ENCODE data around the gene MICB. TPM values are rescaled to one million over a fixed set of nuclear protein-coding genes. Genes with fewer than 3 reads are reported as not detected.
A peak's percentile ranks its signal among the peaks of the same experiment; 100 is the strongest.
"Not testable (repeated sequence)": the region's sequence is repeated elsewhere in the genome, so short reads cannot be mapped to it uniquely, and the experiment has no call there.

The MICB gene
- 1 to 10 TPM in 5 of 10 donors, under 1 TPM in 5; 0.47 to 1.1 (median 0.99) TPM for polyA plus RNA-seq (ENCODE audit: insufficient read length in 10 of 10)
- long read RNA-seq, donor 1: 0 reads
- long read RNA-seq, donor 2: 0 reads
- long read RNA-seq, donor 3: 0 reads
- long read RNA-seq, donor 4: 0 reads
- long read RNA-seq, donor 5: 0 reads
- long read RNA-seq, donor 6: 0 reads
- long read RNA-seq, donor 7: 0 reads
- long read RNA-seq, donor 8: 0 reads
- long read RNA-seq, donor 9: 0 reads

DNA sequence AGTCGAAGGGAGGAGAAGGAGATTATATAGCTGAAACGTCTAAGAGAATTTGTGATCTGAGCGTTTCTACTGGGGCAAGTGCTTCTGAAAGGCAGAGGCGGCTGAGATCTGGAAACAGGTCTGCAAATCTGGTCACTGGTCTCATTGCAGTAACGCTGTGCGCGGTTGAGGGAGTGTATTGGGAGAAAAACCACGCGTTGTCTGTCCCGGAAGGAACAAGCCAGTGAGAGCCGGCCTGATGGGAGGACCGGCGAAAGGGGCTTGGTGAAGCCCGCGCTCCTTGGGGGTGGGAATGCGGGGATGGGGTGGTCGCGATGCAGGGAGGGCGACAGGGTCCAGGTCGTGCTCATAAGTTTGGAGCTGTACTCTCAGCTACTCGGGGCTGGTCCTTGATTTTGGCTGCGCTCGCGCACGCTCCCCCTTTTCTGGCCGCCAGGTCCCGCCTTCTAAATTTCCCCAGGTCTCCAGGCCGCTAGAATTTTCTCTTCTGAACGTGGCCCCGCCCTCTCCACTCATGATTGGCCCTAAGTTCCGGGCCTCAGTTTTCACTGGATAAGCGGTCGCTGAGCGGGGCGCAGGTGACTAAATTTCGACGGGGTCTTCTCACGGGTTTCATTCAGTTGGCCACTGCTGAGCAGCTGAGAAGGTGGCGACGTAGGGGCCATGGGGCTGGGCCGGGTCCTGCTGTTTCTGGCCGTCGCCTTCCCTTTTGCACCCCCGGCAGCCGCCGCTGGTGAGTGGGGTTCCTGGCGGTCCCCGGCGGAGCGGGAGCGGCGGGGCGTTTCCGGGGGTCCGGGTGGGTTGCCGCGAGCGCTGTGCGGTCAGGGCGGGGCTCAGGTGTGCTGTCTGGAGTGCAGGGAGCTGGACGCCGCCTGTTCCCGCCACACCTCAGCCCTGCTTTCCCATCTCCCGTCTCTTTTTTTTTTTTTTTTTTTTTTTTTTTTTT is at the start of gene MICB:
TSS of gene MICB (plus strand) at position 615 of the 946 bp plus-strand sequence. CDS start at position 664, 49 bp downstream.
- DNase-seq: peak; percentile 36 to 75 (median 52)

DNA sequence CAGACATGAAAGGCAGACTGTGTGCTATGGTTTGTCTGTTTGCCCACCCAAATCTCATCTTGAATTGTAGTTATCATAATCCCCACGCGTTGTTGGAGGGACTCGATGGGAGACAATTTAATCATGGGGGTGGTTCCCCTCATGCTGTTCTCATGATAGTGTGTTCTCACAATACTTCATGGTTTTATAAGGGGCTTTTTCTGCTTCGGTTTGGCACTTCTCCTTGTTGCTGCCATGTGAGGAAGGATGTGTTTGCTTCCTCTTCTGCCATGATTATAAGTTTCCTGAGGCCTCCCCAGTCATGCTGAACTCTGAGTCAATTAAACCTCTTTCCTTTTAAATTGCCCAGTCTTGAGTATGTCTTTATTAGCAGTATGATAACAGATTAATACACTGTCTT is 47.2 kb upstream of the MICB start:
- DNase-seq: no peak

DNA sequence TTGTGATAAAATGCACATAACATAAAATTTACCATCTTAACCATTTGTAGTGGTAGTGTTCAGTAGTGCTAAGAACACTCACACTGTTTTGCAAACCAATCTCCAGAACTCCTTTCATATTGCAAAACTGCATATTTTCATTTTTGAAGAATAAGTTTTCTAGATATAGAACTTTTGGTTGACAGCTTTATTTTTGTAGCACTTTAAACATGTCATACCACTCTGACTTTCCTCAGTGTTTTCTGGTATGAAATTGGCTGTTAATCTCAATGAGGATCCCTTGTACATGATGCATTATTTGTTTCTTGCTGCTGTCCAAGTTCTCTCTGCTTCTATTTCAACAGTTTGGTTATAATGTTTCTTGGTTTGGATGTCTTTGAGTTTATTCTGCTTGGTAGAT is 45.1 kb upstream of the MICB start:
- no peak for DNase-seq

DNA sequence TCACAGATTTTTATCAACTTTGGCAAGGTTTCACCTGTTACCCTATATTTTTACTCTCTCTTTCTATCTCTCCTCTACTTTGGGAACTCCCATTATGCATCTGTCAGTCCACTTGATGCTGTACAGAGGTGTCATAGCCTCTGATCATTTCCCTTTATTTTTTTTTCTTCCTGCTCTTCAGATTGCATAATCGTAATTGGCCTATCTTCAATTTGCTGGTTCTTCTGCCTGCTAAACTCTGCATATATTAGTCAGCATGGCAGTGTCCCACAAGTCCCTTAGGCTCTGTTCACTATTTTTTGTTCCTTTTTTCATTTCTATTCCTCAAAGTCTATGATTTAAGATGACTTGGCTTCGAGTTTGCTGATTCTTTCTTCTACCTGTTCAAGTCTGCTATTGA is 44.7 kb upstream of the MICB start:
- DNase-seq: no peak

DNA sequence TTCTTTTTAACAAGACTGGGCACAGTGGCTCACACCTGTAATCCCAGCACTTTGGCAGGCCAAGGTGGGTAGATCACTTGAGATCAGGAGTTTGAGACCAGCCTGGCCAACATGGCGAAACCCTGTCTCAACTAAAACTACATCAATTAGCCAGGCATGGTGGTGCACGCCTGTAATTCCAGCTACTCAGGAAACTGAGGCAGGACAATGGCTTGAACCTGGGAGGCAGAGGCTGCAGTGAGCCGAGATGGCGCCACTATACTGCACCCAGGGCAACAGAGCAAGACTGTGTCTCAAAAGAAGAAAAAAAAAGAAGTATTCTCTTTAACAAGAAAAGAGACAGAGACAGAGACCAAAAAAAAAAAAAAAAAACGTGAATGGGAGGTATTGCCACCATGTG is 38.1 kb upstream of the MICB start:
- DNase-seq: not testable (repeated sequence)

DNA sequence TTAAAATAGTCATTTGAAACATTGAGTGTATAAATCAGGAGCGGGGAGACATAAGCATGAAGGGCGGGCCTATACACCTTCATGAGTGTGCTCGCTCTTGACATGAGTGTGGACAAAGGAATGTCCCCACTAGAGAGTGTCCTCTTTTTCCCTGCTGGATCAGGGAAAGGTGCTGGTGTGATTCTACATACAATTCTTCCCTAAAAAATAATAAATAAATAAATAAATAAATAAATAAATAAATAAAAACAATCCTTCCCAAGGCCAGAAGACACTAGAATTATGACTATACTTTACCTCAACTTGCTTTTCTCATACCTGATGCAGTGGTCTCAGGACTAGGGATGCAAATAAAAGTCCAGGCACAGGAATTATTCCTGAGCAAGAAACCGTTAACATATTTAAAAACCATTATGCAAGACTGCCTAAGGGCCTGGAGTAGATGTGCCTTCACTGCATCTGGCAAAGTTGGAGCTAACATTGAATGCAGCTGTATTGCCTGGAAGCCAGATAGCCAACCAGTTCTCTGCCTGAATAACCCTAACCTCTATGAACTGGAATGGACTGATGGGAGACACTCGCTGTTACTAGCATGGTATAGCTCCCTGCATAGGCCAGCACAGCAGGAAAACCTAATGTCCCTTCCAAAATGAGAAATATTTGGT is 37.5 kb upstream of the MICB start:
- no peak for DNase-seq

DNA sequence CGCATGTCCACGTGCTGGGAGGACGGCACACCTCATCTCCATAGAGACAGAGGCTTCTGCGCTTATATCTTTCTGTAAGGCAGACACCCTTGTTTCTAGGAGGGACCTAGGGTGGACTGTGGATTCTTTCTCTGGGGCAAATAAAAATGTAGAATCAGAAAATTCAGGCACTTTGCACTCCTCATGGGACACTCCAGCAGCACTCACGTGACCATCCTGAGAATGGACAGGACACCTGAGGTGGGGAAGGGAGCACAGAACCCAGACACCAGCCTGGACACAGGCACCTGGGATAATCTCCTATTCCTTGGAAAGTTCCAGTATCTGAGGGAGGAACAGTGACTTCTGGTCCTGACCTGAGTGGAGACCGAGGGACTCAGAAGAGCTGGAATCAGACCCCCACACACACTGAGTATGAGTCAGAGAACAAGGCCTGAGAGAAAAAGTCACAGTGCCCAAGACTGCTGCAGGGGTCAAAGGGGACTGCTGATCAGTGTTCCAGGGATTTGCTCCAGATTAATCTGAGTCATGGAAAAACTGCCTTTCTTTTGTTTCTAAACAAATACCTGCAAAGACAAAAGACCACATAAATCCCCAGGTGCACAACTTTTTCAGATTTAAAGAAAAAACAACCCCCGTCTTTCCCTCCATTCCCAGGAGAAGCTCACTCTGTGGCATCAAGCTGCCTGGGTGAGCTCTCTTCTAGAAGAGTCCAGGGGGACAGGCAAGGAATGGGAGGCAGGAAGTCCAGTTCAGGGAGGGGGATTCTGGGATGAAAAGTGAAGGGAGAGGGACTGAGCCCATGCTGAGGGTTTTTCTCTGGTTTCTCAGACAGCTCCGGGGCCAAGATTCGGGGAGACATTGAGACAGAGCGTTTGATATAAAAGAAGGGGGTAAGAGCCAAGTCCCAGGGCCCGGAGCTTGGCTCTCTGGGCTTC is 35.6 kb upstream of the MICB start:
- DNase-seq: no peak

DNA sequence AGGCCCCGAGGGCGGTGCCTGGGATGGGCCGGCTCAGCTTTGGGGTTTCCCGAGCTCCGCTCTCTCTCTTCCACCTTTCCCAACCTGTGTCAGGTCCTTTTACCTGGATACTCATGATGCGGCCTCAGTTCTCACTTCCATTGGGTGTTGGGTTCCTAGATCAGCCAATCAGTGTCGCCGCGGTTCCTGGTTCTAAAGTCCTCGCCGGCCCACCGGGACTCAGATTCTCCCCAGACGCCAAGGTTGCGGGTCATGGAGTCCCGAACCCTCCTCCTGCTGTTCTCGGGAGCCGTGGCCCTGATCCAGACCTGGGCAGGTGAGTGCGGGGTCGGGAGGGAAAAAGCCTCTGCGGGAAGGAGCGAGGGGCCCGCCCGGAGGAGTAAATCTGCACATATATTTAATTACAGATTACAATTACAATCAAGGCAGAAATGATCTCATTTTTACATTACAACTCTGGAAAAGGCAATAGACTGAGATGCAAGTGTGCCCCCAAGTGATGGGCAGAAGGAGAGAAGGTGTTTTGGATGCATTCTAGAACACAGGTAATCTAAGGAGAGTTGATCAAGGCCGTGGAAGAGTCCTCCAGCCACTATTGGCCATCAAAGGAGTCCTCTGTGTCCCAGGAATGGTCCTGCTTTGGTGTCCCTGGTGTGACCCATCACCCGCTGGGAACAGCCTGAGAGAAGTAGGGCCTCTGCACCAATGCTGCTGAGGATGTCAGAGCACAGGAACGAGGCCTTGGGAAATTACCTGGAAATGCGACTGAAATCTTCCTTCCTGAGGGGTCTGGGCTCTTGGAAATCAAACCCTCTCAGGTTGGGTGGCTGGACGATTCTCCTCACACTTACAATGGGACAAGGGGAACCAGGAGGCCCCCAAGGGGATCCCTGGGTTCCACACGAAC is 34.7 kb upstream of the MICB start:
- peak; percentile 24 to 68 (median 56) for DNase-seq

DNA sequence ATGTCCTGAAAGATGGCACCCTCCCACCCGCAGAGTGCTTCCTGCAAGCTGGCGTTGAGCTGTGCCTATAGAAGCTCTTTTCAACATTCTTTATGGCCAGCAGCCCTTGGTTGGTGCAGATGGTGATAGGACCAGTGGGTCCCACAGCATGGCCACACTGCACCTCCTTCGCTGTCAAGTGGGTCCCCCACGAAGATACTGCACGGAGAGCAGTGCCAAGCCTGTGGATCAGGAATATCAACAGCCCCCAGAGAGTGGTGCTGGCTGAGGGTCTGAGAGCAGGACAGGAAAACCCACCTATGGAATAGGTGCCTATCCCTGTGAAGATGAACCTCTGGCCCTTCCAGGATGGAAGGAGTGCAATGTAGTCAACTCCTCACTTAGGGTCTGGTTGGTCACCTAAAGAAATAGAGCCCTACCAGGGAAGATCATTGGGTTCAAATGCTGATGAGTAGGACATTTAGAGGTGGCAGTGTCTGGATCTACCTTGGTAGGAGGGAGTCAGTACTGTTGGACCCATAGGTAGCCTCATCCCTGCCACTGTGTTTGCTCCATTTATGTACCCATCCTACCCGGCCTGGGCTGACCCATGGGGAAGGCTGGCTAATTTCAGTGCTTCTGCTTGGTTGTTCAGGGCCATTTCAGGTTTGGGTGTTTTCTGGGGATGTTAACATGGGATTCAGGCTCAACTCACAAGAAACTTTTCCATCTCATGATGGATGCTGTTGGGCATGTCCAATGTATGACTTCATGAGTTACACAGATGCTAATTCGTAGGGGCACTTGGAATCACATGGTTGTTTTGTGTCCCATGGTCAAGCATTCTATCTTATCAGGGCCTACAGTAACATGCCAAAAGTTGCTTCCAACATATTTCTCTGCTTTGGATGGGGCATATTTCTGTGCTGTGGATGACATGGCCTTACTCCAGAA is 33.4 kb upstream of the MICB start:
- DNase-seq: no peak

DNA sequence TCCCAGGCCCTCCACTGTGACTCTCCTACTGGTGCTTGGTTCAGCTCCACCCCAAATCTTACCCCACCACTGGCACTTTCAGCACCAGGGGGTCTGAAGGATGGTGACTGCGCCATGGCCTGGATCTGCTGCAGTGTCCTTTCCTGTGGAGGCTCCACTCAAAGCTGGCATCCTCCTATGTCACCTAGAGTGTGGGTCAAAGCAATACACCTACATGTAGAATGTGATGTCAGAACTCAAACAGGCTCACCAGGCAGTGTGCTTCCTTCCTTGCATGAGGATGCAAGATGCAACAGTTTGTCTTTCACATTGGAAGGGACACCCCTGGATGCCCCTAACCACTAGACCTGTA is 32.8 kb upstream of the MICB start:
- no peak for DNase-seq

DNA sequence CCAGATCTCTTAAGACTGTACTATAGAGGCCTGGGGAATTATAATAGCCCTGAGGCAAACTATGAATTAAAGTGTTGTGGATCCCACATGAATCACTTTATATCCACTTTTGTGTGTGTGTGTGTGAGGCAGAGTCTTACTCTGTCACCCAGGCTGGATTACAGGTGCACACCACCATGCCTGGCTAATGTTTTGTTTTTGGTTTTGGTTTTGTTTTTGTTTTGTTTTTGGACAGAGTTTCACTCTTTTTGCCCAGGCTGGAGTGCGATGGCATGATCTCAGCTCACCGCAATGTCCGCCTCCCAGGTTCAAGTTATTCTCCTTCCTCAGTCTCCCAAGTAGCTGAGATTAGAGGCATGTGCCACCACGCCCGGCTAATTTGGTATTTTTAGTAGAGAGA is 32.2 kb upstream of the MICB start:
- DNase-seq: no peak

DNA sequence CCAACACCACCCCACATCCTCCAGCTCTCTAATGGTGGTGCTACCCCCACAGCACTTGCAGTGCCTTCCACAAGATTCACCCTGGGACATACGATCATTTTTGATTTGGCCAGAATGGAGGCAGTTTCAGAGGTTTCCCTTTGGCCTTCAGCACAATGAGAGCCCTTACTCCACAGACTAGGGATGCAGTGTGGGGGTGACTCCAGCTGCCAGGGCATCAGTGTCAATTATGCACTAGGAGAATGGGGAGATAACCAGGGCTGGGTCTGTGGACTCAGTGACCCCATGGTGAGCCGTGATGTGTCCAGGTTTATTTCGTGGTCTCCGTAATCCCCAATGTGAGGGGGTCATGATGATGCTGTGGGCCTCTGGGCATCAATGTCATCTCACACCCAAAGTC is 31.5 kb upstream of the MICB start:
- no peak for DNase-seq

DNA sequence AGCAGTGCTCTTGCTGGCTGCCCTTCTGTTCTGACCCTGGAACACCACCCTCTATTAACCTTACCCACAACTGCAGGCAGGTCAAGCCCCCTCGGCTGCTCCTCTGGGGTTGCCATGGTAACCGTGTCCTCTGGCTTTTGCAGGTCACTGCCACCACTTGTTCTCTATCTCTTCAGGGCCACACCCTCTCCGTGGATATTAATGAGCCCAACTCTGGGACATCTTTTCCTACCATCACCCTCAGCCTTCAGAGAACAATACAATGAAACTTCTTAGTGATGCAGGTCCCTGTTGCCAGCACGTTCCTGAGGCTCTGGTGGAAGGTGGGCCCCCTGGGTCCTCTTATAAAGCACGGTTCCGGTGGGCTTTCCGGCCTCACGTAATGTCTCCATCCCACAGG is 30.8 kb upstream of the MICB start:
- DNase-seq: no peak

DNA sequence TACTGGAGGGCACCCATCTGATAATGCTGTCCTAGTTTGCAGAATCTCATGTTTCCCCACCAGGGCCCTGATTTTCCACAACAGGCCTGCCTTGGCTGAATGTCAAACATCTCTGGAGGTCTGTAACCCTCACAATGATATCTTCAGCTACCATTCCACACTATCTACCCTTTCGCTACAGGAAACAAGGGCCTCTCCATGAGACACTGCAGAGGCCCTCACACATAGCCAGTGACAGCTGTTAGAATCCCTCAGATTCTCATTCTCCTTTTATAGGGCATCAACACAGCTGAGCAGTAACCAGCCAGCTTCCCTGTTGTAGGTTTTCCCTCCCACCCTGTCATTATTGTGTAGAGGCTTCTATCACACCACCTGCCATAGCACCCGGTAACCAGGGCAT is 29.6 kb upstream of the MICB start:
- DNase-seq: peak in 2 of 3 donors; percentile 2 to 11

DNA sequence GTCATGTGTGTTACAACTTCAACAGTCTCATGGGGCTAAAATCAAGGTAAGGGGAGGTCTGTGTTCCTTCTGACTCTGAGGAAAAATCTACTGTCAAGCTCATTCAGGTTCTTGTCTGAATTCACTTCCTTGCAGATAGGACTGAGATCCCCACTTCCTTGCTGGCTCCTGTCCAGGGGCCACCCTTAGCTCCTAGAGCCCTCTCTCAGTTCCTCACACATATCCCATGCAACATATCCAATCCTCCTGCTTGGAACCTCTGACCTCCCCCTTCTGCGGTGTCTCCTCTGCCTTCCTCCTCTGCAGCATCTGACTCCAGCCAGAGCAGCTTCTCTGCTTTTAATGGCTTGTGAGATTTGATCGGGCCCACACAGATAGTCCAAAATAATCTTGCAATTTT is 27.1 kb upstream of the MICB start:
- DNase-seq: no peak

DNA sequence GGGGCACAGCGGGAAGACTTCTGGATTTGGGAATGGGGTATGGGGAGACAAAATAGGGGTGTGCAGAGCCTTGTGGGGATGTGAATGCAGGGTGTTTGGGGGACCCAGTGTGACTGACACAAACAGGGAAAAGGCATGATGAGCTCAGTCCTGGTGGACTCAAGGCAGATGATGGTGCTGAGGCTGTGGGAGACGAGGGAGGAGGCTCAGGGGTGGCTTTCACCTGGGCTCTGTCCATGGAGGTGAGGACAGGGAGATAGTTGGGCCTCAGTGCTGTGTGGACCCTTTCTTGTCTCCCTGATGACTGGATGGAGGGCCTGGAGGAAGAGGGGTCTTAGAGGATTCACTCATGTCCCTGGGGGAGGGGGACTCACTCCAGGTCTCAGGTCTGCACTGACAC is 26.2 kb upstream of the MICB start:
- no peak for DNase-seq

DNA sequence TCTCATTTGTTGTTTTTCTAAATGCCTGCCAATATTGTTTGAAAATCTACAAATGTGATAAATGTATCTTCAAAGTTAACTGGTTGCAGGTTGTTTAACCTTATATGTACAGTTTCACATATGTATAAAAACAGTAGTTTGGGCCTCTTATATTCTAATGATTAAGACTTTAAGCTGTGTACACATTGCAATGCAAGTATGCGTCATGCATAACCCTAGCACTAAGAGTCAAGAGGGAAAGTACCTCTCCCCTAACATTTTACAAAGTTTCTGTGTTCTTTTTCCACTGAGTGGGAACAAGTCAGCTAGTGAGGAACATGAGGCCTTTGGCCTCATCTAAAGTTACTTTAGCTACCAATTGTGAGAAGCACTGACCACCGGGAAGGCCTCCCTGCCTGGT is 25.7 kb upstream of the MICB start:
- DNase-seq: no peak

DNA sequence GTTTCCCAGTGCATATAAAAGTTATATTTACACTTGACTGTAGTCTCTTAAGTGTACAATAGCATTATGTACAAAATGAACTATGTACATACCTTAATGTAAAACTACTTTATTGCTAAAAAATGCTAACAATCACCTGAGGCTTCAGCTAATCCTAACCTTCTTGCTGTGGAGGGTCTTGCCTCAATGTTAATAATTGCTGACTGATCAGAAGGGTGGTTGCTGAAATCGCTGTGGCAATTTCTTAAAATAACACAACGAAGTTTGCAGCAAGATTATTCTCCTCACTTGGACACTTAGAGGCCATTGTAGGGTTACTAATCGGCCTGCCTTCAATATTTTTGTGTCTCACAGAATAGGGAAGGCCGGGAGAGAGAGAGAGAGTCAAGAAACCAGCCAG is 24.7 kb upstream of the MICB start:
- no peak for DNase-seq
